GM19438 (cell line): ENCODE measurements around the gene ADAMTS15.
"Not testable (repeated sequence)": the region's sequence is repeated elsewhere in the genome, so short reads cannot be mapped to it uniquely, and the experiment has no call there.

Experiments
- ATAC-seq: cut with Tn5 transposase; IDR thresholded peaks from one replicate; pipeline ENCODE4 v1.9.1; 2021; ENCODE audit warnings: low read depth; ENCODE audit not compliant: unreplicated experiment

Gene ADAMTS15

DNA sequence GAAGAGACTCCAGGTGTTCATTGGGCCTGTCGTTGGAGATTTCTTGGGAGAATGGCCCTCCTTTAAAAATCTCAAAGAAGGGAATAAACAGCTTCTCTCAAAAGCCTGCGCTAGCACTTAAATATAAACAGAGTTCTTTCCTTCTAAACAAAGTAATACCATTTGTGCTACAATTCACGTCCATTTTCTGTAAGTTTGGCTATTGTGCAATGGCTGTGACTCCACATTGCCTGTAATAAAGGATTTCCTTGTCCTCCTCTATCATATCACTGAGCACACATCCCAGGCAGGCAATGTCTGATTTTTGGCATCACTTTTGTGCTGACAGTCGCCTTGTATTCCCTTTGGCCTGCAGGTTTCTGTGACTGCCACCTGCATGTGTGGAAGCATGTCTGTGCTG lies 15.1 kb upstream of the ADAMTS15 start:
- ATAC-seq = no peak

DNA sequence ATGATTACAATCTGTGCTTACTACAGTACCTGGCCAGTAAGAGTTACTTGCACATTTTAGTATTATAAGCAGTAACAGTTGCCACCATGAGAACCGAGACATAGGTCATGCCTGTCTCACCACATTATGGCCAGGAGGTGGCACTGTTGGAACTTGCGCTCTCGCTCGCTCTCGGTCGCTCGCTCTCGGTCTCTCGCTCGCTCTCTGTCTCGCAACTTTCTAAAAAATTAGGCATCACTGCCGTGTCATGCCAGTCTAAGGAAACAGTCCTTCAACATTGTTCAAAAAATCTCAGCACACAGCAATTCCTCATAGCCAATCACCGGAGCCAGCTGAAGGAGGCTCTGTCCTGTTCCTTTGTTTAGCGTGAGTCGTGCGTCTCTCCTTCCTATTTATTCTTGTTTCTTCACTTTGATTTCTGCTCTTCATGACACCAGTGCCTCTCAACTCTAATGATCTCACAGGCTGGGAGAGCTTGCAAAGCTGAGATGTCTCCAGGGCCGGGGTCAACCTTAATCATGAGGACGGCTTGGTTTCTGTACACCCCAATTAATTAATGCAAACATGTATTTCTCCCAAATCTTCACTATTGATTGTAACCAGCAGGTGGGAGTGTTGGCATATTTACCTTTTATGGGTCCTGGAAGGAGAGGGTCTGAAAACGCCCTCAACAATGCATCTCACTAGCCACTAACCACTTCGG lies 13.8 kb upstream of the ADAMTS15 start:
- peak; percentile 76 for ATAC-seq

DNA sequence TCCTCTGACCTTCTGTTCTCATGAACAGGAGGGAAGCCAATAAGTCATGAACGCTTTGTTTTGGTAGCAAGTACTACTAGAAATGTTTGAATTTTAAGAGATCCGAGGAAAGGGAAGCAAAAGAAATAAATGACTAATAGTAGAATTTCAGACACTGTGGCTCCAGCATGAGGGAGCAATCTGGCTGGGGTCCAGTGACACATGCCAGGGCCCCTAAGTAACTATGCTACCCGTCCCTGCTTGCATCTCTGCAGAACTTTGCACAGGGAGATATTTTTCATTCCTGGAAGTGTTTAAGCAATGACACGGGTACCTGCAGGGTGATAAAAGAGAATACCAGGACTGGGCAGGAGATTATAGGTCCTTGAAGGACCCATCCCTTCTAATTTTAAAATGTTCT lies 12.8 kb upstream of the ADAMTS15 start:
- no peak for ATAC-seq

DNA sequence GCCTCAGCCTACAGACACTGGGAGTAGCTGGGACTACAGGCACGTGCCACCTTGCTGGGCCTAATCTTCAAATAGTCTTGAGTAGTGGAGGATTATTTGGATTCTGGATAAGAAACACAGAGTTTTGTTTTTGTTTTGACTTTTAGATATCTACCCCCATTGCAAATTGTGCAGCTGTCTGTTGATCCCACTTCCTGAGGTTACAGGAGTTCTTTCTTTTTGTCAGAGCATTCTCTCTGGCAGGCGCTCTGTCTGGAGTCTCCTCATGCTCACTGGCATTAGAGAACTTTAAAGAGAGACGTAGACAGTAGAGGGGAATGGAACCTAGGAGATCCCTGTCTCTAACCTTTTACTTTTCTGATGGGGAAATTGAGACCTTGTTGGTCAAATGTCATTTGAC lies 12.3 kb upstream of the ADAMTS15 start:
- no peak for ATAC-seq

DNA sequence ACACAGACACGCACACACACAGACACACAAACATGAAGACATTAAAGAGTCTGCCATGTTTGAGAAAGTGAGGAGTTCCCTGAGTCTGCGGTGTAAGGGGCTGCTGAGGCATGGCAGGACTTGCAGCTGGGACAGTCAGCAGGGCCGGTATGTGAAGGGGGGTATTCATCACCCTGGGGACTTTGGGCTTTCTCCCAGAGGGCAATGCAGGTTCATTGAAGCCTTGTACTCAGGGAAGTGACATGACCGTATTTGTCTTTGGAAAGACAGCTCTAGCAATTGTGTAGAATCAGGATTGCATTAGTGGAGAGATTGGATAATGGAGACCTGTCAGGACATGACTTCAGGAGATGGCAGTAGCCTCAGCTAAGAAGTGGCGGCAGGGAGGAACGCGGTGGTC lies 10.6 kb upstream of the ADAMTS15 start:
- ATAC-seq = no peak

DNA sequence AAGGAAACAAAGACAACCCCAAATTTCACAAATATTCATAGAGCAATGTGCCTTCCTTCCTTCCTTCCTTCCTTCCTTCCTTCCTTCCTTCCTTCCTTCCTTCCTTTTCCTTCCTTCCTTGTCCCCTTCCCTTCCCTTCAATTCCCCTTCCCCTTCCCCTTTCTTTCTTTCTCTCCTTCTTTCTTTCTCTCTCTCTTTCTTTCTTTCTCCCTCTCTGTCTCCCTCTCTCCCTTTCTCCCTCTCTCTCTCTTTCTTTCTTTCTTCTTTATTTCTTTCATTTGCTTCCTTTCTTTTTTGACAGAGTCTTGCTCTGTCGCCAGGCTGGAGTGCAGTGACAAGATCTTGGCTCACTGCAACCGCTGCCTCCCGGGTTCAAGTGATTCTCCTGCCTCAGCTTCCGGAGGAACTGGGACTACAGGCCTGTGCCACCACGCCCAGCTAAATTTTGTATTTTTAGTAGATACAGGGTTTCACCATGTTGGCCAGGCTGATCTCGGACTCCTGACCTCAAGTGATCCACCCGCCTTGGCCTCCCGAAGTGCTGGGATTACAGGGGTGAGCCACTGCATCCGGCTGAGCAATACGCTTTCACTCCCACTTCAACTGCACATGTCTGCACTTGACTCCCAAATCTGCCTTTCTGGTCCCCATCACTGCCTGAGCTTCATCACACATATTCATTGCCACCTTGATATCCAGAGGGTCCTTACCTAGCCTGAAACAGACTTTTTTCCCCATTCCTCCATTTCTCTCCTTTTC lies 9.9 kb upstream of the ADAMTS15 start:
- not testable (repeated sequence) for ATAC-seq

DNA sequence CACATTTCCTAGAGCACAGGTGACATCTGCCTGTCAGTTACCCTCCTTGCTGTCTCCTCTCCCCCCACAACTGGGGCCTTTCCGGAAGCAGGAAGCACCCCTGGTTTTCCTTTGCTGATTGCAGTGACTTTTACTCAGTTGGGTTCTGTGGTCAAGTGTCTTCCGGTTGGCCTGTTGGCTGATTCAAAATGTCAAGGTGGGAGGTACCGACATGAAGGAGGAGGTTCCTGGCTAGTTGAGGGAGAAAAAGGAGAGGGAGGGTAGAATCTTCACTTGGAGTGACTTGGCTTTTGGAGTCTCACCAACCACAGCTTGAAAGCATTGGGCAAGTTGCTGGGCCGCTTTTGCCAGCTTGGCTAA lies 9.3 kb upstream of the ADAMTS15 start:
- ATAC-seq = no peak

DNA sequence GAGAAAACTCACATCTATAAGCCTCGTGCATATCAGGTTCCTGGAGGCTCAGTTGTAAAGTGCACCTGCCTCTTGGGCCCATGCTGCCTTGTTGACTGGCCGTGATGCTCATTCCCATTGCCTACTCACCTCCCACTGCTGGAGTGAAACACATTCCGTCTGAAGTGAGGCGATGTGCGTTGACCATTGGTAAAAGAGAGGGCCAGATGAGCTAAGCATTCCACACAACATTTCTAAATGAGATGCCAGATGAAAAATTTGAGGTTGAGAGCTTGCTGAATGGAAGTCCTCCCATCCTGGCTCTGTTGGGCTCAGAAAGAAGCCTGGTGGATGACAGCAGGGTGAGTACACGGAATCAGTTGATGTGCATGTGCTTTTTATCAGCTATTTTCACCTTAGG lies 8.6 kb upstream of the ADAMTS15 start:
- ATAC-seq = no peak

DNA sequence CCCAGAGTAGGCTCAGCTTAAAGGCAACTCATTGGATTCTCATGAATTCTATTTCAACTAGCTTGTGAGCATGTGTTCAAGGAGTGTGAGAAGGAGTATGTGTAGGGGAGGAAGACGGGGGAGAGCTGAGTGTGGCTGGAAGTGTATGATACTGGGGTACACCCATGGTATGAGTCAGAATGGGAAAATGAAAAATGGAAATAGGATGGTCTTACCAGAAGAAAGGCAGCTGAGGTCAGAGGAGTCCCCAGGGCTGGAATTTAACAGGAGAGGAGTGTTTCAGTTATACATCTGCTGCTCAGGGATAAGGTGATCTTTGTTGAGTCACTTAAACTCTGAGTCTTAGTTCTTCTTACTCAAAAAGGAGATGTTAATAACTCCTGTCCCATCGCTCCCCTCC lies 6.7 kb upstream of the ADAMTS15 start:
- ATAC-seq = no peak

DNA sequence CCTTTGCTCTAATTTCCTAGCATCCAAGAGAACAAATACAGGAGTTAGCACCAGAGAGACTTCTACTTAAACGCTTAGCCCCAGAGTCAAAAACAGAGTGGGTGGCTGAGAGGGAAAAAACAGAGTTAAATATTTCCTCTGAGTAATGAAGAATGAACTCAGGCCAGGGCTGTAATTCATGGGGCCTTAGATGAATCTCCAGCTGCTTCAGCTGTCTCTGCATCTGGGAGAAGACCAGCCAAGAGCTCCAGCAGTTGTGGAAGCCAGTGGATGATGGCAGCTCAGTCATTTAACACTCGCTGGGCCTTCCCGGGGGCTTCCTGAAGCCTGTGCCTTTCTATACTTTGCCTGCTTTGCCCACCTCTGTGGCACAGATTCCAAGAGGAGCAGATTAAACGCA lies 5.7 kb upstream of the ADAMTS15 start:
- ATAC-seq = no peak

DNA sequence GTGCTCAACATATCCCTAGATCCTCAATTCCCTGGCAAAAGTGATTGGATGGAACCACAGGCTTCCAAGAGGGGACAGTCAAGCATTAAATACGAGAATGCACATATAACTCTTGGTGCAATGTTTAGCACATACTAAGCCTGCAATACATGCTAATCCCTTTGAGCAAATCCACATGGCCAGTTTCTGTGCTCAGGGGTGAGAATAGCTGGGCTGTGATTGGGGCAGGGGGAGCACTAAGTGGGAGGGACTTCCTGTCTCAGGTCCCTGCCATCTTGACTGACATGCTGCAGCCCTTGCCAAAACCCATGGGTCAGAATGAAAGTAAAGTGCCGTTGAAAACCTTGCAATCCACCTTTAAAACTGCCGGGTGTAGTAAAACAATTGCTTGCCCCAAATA lies 2.7 kb upstream of the ADAMTS15 start:
- ATAC-seq = no peak

DNA sequence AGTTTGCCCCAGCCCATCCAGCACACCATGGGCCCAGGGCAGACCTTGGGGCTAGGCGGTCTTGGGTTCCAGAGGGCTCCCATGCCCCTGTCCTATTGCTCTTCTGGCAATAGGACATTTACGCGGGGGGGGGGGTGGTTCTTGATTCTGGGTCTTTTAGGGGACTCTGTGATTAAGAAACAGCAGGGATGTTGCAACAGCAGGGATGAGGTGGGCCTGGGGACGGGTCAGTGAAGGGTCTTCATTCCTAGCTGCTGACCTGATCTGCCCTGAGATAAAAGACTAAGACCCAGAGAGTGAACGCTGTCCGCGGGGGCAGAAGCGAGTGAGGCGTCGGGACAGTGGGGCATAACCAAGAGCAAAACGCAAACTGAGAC lies 418 bp upstream of the ADAMTS15 start:
- no peak for ATAC-seq

DNA sequence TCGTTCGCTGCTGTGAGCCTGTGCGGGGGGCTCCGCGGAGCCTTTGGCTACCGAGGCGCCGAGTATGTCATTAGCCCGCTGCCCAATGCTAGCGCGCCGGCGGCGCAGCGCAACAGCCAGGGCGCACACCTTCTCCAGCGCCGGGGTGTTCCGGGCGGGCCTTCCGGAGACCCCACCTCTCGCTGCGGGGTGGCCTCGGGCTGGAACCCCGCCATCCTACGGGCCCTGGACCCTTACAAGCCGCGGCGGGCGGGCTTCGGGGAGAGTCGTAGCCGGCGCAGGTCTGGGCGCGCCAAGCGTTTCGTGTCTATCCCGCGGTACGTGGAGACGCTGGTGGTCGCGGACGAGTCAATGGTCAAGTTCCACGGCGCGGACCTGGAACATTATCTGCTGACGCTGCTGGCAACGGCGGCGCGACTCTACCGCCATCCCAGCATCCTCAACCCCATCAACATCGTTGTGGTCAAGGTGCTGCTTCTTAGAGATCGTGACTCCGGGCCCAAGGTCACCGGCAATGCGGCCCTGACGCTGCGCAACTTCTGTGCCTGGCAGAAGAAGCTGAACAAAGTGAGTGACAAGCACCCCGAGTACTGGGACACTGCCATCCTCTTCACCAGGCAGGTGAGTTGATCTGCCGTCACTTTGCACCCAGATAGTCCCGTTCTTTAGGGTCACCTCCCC lies 1.0 kb downstream of the ADAMTS15 start:
- ATAC-seq = no peak

DNA sequence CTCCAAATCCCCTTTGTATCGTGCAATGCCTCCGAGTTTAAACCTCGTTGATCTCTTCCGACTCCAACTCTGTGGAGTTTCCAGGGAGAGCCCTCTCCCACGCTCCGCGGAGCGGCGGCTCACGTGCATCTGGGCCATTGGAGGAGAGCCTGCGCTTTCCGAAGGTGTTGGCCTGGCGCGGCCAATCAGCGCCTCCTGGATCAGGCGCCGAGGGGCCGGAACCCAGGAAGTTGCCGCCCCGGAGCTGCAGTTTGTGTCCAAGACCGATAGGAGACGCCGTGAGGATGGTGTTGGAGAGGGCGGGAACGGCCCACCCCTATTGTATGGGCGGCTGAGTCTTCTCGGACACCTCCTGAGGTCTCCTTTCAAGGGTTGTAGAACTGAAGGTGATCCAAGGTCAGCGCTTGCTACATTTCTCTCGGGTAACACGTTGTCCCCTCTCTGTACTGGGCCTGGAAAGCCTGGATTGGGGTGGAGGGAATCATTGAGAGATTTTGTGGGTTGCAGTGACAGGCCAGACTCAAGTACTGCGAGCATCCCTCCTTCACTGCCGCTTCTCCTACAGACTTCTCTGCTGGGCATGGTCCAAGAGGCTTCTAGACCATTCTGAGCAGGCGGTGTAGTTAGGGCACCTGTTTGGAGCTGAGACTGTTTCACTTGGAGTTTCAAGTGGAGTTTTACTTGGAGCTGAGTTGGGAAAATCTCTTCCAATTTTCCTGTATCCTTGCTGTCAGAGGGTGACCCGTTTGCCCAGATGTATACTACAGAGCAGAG lies 1.7 kb downstream of the ADAMTS15 start:
- no peak for ATAC-seq

DNA sequence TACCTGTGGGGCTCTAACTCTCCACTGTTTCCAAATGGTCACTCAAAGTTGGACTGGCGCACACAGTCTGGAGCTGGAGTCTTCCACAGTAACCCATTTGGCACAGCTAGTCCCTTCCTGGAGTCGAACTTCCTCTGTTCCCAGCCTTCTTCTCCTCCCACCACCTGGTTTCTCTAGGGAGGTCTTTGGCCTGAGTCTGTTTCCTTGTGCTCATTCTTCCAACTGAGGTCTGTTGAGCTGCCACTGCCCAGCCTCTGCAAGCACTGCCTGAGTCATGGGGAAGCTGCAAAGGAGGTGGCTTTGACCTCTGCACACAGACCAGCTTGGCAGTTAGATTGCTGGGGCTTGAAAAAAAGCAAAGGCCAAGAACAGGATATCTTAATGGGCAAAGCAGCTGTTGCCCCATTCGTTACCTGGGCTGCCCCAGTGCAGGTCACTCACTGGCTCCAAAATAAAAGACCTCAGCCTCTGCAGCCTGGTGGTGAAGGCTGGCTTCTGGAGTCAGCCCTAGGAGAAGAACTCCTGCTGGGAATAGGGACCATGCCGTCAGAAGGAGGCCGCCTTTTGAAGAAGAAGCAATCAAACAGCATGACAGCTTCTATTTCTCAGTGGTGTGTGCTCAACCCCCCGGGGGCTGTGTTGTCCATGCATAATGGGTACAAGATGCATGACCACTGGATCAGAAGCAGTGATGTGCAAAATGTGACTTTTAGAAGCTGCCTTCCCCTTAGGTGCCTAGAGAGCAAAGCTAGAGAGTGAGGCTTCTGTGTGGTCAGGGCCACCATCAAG lies 3.0 kb downstream of the ADAMTS15 start:
- no peak for ATAC-seq

DNA sequence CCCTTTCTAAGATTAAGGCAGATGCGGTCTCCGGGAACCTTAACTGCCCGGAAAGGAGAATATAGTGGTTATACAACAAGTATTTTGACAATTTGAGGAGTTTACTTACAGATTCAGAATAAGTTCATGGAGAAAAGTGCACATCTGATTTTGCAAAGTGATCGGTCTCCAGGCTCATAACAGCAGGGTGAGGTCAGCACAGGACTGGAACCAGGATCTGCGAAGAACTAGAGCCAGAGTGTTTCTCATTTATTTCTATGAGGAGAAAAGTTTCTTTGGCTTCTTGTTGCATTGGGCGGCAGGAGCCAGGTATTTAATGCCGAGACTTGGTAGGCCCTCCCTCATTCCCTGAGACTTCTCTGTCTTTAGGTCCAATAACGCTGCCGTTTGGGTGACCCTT lies 3.7 kb downstream of the ADAMTS15 start:
- no peak for ATAC-seq

DNA sequence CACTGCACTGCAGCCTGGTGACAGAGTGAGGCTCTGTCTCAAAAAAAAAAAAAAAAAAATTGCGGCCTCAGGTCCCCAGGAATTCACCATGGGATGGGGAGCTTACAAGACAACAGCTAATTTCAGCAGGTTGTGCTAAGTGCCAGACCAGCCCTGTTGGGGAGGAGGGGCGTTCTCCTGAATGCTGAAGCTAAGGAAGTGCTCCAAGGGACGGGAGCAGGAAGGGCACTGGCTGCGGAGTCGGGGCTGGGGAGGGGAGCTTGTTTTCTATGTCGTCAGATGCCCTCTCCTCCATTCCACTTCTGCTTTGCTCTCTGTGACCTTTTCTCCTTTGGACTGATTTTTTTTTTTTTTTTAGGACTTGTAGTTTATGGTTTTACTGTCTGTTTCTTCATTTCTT lies 4.5 kb downstream of the ADAMTS15 start:
- ATAC-seq = no peak

DNA sequence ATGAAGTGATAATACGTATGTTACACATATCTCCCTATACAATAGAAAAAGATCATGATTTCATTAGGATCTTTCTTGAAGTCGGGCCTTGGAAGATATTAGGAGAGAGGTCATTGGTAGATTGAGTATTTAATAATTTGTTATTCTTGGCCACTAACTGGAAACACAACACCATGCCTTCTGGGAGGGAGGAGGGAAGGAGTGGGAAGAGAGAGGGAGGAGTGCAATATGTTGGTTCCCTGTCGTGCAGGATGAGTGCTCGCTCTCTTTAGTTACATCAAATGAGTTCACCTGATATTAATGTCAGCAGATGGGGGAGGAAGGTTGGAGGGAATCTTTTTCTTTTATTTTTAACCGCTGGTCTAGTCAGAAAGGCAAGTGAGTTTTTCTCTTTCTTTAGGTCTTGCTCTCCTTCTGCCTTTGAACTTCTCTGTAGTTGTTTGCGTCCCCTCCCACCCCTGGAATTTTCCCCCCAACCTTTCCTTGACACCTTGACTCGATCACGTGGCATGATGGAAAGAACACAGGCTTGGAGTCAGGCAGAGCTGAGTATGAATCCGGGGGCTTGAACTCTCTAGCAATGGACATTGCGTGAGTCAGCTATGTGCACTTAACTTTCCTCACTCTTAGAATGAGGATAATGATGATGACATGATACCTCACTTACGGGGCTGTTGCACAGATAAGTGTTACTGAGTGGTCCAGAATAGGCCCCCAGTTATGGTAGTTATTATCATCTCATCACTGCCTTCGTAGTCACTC lies 6.2 kb downstream of the ADAMTS15 start:
- ATAC-seq = no peak

DNA sequence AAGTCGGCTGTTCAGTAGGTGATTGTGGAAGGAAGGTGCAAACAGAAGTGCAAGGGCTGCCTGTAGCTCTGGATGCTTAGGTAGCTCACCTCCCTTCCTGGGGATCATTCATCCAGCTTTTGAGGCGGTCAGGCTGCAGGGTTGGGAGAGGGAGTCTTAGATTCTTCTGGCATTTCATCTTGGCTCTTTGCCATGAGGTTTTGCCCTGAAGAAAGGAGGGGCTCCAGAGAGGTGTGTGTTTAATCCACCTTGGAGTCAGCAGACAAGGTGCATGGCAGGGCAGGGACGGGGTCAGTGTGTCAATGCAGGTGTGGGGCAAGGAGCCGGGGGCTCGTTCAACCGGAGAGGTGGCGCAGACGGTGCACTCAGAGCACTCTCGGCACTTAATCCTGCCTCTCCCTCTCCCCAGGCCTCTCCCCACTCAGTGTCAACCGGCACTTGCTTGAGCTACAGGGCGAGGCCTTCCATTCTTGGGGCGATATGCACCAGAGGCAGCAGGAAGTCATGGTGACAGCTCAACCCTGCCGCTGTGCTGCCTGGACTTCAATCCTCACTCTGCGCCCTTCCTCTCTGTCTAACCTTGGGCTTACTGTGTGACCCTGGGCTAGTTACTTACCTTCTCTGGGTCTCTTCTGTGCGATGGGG lies 7.2 kb downstream of the ADAMTS15 start:
- no peak for ATAC-seq
